ENCODE measurements around the gene TXLNA.

The TXLNA gene

DNA sequence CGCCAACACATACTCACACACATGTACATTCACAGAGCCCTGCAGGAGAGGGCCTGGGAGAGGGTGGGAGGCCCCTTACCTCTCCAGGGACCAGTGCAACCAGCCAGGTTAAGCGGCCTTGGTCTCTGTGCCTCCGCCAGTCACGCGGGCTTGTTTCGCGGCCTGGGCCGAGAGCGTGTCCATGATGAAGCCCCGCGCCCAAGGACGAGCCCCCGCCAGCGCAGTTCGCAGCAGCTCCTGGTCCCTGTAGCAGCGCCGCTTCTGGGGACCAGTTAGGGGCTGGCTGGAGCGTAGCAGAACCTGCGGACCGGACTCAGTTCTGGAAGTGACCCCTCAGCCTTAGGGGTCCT, 60.3 kb downstream of the TXLNA start:
- ATAC-seq (ENCODE audit: low read depth), result no peak
- peak overlapping the region; percentile 70 for H3K27ac Mint-ChIP-seq
- no peaks in the 10 kb centered on the region for H3K36me3 Mint-ChIP-seq
- H3K27me3 Mint-ChIP-seq, result no peaks in the 10 kb centered on the region
- no peaks in the 10 kb centered on the region for H3K9me3 Mint-ChIP-seq
- H3K4me3 Mint-ChIP-seq, result peak overlapping the region; percentile 91
- DNase-seq (ENCODE audit: low spot score in 2 of 2), result no peak
- peaks cover 11% of the 10 kb centered on the region for H3K4me1 Mint-ChIP-seq

DNA sequence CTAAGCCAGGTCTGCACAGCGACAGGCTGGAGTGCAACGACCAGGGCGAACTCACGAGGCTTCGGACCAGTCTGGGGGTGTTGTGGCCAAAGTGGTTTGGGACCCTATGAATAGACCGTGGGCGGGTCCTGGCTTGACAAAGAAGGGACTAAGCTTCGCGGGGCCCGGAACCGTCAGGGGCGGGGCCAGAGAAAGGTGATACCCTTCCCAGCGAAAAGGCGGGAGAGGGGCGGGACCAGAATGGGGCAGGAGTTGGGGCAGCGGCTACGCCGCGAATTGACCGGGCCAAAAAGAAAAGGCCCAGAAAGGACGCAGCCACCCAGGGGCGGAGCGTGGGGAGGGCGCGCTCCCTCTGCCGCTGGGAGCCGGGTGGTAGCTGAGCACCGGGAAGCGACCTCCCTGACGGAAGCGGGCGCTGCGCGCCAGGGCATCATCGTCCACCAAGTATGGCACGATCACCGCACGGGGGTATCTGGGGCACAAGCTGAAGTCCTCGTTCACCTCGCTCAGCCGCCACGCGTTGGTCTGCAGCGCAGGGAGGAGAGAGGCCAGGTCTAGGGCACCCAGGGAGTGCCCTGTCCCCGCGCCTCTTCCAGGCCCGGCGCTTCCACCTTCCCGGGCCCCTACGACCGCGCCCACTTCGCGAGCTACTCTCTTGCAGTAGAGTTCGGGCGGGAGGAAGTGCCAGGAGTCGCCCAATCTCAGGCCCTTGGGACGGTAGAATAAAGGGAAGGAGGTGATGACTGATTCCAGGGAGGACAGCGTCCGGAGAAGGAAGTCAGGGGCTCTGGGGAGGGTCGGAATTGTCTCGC, 60.9 kb downstream of the TXLNA start:
- DNase-seq (ENCODE audit: low spot score in 2 of 2), result no peak
- peak overlapping the region; percentile 70 for H3K27ac Mint-ChIP-seq
- H3K9me3 Mint-ChIP-seq, result no peaks in the 10 kb centered on the region

DNA sequence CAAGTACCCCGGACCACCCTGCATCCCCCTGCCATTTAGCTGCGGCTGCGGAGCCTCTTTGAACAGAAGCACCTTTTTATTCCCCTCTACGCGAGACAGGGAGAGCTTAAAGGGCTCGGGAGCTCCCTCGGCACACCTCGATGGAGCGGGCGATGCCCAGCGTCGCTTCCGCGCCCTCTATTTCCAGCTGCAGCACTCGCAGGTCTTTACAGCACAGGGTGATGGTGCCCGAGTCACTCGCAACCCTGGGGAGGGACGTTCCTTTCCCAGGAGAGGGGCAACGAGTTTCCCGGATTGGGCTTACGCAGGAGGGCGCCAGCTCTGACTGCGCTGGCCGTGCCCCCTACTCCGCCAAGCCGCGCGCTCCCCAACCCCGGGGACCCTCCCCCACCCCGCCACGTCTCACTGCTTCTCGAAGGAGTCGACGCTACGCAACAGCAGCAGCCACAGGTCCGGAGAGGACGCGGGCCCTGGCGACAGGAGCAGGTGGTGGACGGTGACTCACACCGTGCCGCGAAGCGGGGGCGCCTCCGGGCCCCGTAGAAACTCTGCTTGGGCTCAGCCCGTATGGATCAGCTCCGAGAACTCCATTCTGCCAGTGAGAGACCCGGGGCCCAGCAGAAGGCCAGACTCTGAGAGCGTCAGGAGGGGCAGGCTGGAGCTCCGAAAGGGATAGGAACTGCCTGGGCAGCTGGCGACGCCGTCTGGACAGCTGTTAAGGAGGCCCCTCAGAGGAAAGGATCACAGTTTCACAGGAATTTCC, 61.7 kb downstream of the TXLNA start:
- H3K4me1 Mint-ChIP-seq, result peaks cover 12% of the 10 kb centered on the region
- peak; percentile 66 for ATAC-seq (ENCODE audit: low read depth)
- no peaks in the 10 kb centered on the region for H3K27me3 Mint-ChIP-seq
- no peaks in the 10 kb centered on the region for H3K9me3 Mint-ChIP-seq
- H3K36me3 Mint-ChIP-seq, result no peaks in the 10 kb centered on the region
- peak in 1 of 2 donors; percentile 45 for DNase-seq (ENCODE audit: low spot score in 2 of 2)
- H3K4me3 Mint-ChIP-seq, result peak overlapping the region; percentile 91
- H3K27ac Mint-ChIP-seq, result peak overlapping the region; percentile 70

More for the DNA sequence above, 60.9 kb downstream of the TXLNA start:
- peak overlapping the region; percentile 91 for H3K4me3 Mint-ChIP-seq
- peak; percentile 78 for ATAC-seq (ENCODE audit: low read depth)
- H3K4me1 Mint-ChIP-seq, result peaks cover 11% of the 10 kb centered on the region
- H3K36me3 Mint-ChIP-seq, result no peaks in the 10 kb centered on the region
- H3K27me3 Mint-ChIP-seq, result no peaks in the 10 kb centered on the region

GRCh38 chr1:32242341-32242851, 62.9 kb downstream of the TXLNA start:
- DNase-seq (ENCODE audit: low spot score in 2 of 2), result no peak
- Mint-ChIP-seq H3K36me3 (no peaks in the 10 kb centered on the region), H3K4me1 (peaks cover 23% of the 10 kb centered on the region), H3K4me3 (peak overlapping the region; percentile 21), H3K27me3 (no peaks in the 10 kb centered on the region), H3K9me3 (no peaks in the 10 kb centered on the region), H3K27ac (no peak overlapping the region)
- no peak for ATAC-seq (ENCODE audit: low read depth)

DNA sequence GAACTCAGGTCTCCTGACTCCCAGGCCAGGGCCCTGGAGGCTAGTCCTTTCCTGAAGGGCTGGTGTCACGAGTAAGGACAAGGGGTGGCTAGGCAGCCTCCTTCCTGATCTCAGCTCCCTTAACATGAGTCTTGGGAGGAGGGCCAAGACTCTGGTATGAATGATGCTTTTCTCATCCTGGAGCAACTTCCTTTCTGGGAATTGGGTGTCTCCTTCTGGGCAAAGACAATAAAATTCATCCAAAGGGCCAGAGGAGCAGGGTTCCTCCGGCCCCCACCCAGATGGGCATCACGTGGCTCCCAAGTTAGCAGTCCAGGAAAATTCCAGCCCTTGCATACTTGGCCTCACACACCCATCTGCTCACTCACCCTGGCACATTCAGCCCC, 67.4 kb downstream of the TXLNA start, which contains the start of gene FAM167B:
TSS of gene FAM167B (plus strand) at position 335 of the 386 bp plus-strand sequence. CDS start 200 bp downstream, outside the sequence.
- no peak for DNase-seq (ENCODE audit: low spot score in 2 of 2)
- H3K27ac Mint-ChIP-seq, result peak within 1 kb of the TSS; percentile 97
- peak within 1 kb of the TSS; percentile 69 for H3K4me3 Mint-ChIP-seq
- no peaks in the 10 kb centered on the region for H3K9me3 Mint-ChIP-seq
- H3K4me1 Mint-ChIP-seq, result peaks cover 51% of the 10 kb centered on the region
- no peak for ATAC-seq (ENCODE audit: low read depth)
- H3K27me3 Mint-ChIP-seq, result no peaks in the 10 kb centered on the region
- no peaks in the 10 kb centered on the region for H3K36me3 Mint-ChIP-seq

DNA sequence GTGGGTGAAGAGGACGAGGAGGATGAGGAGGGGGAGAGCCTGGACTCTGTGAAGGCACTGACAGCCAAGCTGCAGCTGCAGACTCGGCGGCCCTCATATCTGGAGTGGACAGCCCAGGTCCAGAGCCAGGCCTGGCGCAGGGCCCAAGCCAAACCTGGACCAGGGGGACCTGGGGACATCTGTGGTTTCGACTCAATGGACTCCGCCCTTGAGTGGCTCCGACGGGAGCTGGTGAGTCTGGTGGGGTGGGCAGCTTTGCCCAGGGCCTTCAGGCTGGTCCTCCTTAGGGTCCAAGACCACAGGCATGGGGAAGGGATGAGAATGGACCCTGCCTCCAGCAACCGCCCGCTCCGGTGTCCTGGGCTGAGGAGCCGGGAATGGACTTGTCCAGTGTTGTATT, 68.0 kb downstream of the TXLNA start:
- Mint-ChIP-seq H3K4me3 (peak overlapping the region; percentile 37), H3K27ac (peak overlapping the region; percentile 97), H3K4me1 (peaks cover 53% of the 10 kb centered on the region), H3K9me3 (no peaks in the 10 kb centered on the region), H3K36me3 (no peaks in the 10 kb centered on the region), H3K27me3 (no peaks in the 10 kb centered on the region)
- ATAC-seq (ENCODE audit: low read depth) (no peak), DNase-seq (ENCODE audit: low spot score in 2 of 2) (no peak)
